ENCODE data around the gene MTX1.

DNA sequence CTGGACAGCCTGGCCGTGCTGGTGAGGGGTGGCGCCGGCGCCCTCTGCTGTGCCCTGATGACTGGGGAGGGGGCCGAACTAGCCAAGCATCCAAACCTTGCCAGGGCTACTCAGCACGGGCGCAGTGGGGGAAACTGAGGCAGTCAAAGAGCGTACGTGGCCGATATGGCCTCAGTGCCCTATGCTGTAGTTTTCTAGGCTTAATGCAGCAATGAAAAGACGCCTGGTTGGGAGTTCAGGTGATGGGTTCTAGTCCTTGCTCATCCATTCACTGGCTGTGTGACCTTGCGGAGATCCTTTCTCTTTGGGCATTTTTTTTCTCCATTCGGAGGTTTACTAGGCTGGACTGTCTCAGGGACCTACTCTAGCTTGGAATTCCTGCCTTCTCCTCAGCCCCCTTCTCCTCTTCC lies 822 bp downstream of the MTX1 start:
- TF ChIP-seq, protein P1, sequence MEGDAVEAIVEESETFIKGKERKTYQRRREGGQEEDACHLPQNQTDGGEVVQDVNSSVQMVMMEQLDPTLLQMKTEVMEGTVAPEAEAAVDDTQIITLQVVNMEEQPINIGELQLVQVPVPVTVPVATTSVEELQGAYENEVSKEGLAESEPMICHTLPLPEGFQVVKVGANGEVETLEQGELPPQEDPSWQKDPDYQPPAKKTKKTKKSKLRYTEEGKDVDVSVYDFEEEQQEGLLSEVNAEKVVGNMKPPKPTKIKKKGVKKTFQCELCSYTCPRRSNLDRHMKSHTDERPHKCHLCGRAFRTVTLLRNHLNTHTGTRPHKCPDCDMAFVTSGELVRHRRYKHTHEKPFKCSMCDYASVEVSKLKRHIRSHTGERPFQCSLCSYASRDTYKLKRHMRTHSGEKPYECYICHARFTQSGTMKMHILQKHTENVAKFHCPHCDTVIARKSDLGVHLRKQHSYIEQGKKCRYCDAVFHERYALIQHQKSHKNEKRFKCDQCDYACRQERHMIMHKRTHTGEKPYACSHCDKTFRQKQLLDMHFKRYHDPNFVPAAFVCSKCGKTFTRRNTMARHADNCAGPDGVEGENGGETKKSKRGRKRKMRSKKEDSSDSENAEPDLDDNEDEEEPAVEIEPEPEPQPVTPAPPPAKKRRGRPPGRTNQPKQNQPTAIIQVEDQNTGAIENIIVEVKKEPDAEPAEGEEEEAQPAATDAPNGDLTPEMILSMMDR (IDR thresholded peaks at IDR 0.05; ENCODE audit: insufficient read depth, low read length) = no peak
- TF ChIP-seq POLR2AphosphoS5 (IDR thresholded peaks at IDR 0.05; ENCODE audit: low read depth) = no peak
- TF ChIP-seq, protein P2, sequence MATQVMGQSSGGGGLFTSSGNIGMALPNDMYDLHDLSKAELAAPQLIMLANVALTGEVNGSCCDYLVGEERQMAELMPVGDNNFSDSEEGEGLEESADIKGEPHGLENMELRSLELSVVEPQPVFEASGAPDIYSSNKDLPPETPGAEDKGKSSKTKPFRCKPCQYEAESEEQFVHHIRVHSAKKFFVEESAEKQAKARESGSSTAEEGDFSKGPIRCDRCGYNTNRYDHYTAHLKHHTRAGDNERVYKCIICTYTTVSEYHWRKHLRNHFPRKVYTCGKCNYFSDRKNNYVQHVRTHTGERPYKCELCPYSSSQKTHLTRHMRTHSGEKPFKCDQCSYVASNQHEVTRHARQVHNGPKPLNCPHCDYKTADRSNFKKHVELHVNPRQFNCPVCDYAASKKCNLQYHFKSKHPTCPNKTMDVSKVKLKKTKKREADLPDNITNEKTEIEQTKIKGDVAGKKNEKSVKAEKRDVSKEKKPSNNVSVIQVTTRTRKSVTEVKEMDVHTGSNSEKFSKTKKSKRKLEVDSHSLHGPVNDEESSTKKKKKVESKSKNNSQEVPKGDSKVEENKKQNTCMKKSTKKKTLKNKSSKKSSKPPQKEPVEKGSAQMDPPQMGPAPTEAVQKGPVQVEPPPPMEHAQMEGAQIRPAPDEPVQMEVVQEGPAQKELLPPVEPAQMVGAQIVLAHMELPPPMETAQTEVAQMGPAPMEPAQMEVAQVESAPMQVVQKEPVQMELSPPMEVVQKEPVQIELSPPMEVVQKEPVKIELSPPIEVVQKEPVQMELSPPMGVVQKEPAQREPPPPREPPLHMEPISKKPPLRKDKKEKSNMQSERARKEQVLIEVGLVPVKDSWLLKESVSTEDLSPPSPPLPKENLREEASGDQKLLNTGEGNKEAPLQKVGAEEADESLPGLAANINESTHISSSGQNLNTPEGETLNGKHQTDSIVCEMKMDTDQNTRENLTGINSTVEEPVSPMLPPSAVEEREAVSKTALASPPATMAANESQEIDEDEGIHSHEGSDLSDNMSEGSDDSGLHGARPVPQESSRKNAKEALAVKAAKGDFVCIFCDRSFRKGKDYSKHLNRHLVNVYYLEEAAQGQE (IDR thresholded peaks at IDR 0.05; ENCODE audit: insufficient replicate concordance, low read depth) = peak; percentile 7
- TF ChIP-seq GABPA (IDR thresholded peaks at IDR 0.05; ENCODE audit: low read depth) = no peak; the same call in 1 of the 2 replicates

Measured in HL-60 (cell line).